GM18858 (cell line): ENCODE measurements around the gene PPP1R1B.

Experiments used
- ATAC-seq: cut with Tn5 transposase; IDR thresholded peaks from one replicate; pipeline ENCODE4 v1.9.1; 2021; ENCODE audit not compliant: unreplicated experiment

Gene PPP1R1B

DNA sequence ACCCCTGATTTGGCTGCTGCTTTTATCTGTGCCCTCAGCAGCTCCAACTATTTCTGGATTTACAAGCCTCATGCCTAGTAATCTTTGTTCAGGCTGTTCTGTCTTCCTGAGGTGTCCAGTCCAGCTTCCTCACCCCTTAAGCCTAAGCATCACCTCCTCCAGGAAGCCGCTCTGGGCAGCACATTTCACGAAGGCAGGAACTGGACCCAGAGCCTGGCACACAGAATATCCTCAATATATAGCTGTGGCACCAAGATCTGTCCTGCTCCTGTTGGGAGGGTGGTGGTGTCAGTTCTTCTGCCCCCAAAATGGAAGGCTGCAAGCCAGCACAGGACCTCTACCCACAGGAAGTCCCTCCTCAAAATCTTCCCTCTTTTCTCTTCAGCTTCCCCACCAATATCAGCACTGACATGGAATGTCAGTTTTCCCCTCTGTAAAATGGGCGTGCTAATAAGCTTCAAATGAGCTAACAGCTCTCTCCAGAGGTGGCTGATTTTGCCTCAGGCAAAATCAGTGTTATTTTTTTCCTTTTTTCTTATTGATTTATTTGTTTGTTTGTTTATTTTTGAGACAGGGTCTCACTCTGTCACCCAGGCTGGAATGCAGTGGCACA lies 12.1 kb upstream of the PPP1R1B start:
- ATAC-seq = no peak

DNA sequence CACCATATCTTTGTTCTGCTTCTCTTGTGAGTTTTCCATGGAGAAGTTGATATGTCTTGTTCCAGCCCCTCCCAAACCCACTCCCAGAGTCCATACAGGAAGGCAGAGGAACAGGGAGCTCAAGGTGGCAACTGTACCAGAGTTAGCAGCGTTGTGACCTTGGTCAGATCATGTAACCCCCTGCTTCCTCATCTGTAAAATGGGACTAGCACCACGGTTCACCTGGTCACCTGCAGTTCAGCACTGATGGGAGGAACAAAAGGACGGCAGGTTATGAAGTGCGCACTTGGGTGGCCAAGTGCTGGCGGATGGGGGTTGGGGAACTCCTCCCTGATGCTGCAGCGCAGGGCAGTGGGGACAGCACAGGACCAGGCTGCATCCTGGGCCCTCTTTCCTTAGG lies 11.3 kb upstream of the PPP1R1B start:
- no peak for ATAC-seq

- no peak for ATAC-seq
Observed at GRCh38 chr17:39617100-39617445, 9.7 kb upstream of the PPP1R1B start.

GRCh38 chr17:39617446-39618245 lies 9.1 kb upstream of the PPP1R1B start:
- no peak for ATAC-seq

- no peak for ATAC-seq
Observed at GRCh38 chr17:39618246-39618913, 8.4 kb upstream of the PPP1R1B start.

- ATAC-seq = no peak
Observed at GRCh38 chr17:39618956-39619785, 7.6 kb upstream of the PPP1R1B start.

- ATAC-seq = no peak
Observed at GRCh38 chr17:39619786-39620101, 7.0 kb upstream of the PPP1R1B start.

DNA sequence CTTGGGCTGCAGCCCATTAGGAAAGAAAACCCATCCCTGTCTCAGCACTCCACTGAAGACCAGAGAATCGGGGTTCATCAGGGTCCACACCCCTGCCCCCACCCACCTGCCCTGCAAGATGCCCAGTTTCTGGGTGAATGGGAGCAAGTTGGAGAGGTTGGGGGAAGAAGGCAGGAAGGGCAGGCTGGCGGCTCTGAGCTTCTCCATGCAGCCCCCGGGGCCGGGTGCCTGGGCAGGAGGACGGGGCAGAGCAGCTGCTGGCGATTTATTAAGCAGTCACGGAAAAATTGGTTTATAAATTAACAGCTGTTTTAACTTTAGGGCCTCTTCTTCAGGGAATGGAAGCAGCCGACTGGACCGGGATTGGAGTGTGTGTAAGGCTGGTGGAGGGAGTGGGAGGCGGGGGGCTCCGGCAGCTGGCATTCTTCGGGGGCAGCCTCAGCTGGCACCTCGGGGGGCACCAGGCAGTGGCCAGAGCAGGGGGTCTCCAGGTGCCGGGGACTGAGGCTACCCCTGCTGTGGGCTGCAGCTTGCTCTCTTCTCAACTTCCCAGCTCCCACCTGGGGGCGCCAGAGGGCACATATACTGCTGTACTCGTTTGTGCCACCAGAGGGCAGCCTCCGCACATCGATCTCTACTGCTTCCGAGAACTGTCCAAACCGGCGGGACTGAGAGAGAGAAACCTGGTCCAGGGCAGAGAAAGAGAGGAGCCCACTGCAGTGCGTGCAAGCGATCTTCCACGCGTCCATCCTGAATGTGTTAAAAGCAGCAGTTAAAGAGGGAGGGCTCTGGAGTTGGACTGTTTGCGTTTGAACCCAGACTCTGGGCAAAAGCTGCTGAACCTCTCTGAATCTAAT lies 5.0 kb upstream of the PPP1R1B start:
- ATAC-seq = peak; percentile 57

GRCh38 chr17:39622380-39623006 lies 4.3 kb upstream of the PPP1R1B start:
- no peak for ATAC-seq

GRCh38 chr17:39623356-39623950 lies 3.3 kb upstream of the PPP1R1B start:
- ATAC-seq = no peak

DNA sequence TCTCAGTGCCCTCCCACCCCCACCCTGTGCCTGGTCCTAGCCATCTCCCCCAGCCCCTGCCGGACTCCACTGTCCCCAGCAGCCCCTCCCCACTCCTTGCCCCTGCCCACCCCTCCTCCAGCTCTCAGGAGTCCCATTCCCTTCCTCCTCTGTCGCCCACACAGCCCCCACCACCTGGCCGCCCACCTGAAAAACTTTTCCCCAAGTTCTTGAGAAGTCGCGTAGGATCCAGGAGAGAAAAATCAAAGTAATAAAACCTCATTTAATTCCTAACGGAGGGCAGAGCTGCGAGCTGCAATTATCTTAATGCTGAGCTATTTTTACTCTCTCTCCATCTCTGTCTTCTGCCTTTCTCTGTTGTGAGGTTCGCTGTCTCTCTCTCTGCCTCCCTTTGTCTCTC lies 2.4 kb upstream of the PPP1R1B start:
- no peak for ATAC-seq

DNA sequence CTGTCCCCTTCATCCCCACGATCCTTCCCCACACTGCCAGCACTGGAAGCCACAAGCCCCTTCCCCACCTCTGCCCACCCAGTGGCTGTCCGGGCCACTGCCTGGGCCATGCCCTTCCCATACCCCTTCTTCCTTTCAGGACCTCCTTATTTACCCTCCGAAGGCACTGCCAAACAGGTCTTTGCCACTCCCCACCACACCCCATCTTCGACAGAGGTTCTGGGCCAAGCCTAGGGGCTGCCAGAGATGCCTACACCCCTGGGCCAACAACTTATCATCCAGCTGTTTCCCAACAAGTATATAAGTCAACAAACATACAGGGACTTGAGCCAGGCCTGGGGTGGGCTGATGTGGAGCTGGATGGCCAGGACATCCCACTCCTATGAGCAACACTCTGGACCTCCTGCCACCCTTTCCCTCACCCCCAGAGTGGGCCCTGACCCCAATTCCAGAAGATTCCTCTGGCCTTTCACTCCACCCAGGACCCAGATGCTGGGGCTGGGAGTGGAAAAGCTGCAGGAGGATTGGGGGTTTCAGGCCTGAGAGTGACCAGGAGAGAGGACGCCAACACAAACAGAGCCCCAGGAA lies 1.5 kb upstream of the PPP1R1B start:
- ATAC-seq = no peak

DNA sequence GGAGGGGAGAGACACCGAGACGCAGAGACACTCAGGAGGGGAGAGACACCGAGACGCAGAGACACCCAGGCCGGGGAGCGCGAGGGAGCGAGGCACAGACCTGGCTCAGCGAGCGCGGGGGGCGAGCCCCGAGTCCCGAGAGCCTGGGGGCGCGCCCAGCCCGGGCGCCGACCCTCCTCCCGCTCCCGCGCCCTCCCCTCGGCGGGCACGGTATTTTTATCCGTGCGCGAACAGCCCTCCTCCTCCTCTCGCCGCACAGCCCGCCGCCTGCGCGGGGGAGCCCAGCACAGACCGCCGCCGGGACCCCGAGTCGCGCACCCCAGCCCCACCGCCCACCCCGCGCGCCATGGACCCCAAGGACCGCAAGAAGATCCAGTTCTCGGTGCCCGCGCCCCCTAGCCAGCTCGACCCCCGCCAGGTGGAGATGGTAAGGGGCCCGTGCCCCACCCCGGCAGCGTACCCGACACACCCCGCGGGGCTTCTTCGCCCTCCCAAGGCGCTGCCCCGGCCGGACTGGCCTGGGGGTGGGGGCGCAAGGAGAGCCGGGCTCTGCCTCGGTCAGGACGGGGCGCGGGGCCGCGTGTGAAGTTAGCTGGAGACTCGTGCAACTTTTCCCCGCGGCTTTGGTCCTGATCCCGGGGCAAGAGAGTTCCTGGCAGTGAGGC lies 427 bp downstream of the PPP1R1B start:
- ATAC-seq = no peak

DNA sequence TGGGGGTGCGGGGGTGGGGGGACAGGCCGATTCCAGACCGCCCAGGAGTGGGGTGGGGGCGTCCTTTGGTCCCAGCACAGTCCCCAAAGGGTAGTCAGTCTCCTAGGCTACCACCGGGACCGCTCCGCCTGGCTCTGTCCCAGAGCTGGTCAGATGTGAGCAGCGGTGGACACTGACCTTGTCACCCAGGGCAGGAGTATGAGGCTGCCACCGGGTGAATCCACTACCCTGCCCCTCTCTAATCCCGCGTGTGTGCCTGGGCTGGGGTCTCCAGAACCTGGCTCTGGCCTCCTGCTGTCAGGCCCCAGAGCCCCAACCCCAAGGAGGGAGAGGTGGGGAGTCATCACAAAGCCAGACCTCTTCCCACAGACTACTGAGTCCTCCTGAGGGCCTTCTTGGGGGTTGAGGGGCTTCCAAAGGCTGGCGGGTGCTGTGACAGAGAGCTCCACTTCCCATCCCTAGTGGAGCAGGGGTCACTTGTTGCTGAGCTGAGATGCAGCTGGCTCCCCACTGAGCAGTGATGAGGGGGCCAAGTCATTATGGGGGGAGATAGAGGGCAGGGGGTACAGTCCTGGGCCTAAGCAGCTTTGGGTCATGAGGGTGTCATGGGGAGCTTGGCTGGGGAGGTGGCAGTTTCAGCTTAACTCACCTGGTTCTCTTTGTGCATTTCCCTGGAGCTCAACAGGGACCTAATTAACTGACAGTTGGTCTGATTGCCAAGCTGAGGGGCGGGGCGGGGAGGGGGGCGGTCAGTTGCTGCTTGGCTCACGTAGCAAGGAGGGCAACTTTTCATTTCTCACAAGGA lies 1.2 kb downstream of the PPP1R1B start:
- ATAC-seq = no peak

DNA sequence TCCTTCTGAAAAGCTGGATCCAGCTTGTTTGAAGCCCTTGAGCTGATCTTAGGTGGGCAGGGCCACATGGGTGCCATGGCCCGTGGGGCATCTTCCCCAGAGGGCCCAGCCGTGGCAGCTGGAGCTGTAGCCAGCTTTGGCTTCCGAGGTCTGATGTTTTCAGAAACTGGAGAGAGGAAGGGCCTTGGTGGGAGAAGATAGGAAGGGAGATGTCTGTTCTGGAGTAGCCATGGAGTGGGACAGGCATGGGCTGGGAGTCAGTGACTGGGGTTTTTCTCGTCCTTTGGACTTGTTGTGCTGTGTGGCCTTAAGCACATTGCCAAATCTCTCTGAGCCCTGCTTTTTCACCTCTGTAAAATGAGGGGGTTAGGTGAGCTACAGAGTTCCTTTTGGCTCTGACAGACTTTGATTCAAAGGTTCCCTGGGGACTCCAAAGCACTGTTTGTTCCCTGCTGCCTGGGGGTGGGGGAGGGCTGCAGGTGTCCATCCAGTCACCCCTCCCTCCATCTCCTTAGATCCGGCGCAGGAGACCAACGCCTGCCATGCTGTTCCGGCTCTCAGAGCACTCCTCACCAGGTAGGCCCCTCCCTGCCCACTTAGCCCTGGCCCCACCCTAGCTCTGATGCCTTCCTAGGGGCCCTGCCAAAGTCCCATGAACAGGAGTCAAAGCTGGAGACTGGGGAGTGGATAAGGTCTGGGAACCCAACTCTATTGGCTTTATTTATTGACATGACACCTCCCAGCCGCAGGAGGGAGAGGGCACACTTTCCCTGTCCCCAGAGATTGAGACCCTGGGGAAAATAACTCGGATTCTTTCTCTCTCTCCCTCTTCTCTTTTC lies 2.1 kb downstream of the PPP1R1B start:
- ATAC-seq = no peak

DNA sequence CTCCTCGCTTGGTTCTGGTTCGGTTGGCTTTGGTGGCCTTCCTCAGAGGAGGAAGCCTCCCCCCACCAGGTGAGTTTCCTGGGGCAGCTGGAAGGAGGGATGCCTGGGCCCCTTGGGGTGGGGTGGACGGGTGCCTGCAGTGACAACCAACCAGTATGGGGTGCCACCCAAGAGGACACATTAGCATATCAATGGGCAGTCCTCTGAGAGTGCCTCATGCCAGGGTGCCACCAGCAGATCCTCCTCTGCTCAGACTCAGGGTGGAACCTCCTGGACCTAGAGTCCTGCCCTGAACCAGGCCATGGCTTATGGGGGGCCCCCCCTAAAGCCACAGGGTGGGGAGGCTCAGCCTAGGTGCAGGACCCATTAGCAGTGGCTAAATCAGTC lies 2.7 kb downstream of the PPP1R1B start:
- no peak for ATAC-seq

DNA sequence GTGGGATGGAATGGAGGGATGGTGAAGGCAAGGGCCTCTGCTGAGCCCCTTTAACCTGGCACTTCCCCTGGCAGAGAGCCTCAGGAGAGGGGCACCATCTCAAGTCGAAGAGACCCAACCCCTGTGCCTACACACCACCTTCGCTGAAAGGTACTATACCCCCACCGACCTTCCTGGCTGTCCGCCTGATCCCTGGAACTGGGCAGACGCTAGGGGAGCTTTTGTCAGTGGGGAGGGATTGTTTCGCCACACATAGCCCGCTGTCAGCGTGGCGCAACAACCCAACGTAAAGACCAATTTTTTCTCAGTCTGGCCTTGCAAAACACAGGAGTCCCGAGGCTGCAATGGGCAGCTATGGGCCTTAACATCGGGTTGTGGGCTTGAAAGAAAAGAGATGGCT lies 3.1 kb downstream of the PPP1R1B start:
- ATAC-seq = no peak
